Retina (tissue), 1 donor: Measurements from ENCODE around the gene NHLRC4.

Experiments used
- DNase-seq: peaks from one replicate; pipeline ENCODE4 v3.0.0-alpha.2; 2016

NHLRC4 gene

GRCh38 chr16:568401-569258 lies 1.8 kb downstream of the NHLRC4 start:
- no peak for DNase-seq

DNA sequence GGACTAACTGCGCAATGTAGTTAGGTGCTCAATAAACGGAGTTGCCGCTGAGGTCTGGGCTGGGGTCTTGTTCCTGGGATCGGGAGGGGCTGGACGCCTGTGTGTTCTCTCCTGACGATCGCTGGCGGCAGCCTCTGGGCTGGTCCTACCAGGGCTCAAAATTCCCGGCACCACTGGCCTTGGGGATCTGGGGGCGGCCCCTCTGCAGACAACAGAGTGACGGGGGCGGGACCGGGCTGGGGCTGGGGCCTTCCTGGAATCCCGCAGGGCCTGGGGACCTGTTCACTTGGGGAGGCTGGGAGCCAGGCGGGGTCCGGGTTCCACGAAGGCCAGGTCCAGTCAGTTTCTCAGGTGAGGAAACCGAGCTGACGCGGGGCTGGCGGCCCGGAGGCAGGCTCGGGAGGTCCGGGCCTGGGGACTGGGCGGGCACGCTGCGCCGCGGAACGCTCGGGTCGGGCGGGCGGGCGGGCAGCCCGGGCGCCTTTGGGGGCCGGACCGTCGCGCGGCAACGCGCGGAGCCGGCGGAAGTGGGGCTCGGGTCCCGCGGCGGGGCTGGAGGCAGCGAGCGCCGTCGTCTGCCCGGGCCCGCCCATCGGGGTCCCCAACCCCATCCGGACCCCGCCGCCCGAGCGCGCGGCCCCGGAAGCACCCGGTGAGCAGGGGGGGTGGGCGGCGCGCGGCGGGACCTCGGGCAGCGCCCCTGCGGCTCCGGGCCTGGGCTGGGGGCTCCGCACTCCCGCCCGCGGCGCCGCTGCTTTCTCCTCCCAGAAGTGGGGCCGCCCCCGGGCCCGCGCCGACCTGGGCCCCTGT lies 2.8 kb downstream of the NHLRC4 start, which contains the start of gene PIGQ:
TSS of gene PIGQ (plus strand) at position 524 of the 810 bp plus-strand sequence. CDS start 4,107 bp downstream, outside the sequence.
- peak; percentile 71 for DNase-seq

DNA sequence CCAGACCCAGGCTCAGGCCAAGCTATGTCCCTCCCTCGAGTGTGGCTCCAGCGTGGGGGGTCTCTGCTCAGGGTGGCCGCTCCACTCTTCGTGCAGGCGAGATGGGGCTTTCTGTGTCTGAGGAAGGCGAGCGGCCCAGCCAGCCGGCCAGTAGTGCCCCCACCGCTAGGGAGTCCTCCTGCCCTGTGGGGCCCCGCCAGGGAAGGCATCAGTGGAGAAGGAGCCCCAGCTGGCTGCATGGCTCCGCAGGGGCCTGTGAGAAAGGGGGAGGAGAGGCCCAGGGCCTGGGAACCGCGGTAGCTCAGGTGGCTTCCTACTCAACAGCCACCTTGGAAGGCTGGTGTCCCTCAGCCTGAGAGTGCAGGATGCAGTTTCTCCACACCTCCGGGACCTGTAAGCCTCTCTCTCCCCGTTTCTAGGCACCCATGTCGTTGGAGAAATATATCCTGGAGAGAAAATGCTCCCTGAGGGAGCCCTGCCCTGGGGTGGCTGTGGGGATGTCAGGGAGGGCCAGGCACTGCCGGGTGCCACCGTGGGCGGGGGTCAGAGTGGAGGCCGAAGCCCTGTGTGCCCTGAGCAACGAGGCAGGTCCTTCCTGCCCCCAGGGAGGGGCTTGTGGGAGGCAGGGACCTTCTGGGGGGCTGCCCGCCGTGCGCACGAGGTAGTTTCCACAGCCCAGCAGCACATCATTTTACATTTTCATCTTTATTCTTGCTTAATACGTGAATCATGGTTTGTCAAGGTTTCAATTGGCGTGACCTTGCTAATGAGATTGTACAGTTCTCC lies 6.3 kb downstream of the NHLRC4 start:
- no peak for DNase-seq

GRCh38 chr16:574021-574760 lies 7.4 kb downstream of the NHLRC4 start:
- DNase-seq, result no peak

- no peak for DNase-seq
Observed at GRCh38 chr16:575354-576196, 8.8 kb downstream of the NHLRC4 start.

- no peak for DNase-seq
Observed at GRCh38 chr16:576197-576822, 9.5 kb downstream of the NHLRC4 start.

GRCh38 chr16:576823-577201 lies 10.0 kb downstream of the NHLRC4 start:
- no peak for DNase-seq

- no peak for DNase-seq
Observed at GRCh38 chr16:577796-578195, 11.0 kb downstream of the NHLRC4 start.

DNA sequence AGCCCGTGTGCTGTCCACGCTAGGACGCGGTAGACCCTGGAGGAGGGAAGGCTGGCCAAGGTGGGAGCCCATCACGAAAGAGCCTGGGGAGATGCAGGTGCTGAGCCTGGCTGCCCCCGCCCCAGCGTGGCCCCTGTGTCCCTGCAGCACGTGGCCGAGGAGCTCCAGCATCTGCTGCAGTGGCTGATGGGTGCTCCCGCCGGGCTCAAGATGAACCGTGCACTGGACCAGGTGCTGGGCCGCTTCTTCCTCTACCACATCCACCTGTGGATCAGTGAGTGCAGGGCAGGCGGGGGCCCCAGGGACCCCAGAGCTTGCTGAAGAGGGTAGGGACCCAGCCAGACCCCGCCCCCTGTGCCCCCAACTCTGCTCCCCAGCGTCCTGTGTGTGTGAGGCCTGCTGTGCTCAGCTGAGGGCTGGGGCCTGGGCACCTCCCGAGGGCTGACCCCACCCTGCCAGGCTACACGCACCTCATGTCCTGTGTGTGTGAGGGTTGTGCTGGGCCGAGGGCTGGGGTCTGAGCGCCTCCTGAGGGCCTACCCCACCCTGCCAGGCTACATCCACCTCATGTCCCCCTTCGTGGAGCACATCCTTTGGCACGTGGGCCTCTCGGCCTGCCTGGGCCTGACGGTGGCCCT lies 11.5 kb downstream of the NHLRC4 start:
- no peak for DNase-seq

- peak; percentile 55 for DNase-seq
Observed at GRCh38 chr16:578870-579405, 12.1 kb downstream of the NHLRC4 start.

DNA sequence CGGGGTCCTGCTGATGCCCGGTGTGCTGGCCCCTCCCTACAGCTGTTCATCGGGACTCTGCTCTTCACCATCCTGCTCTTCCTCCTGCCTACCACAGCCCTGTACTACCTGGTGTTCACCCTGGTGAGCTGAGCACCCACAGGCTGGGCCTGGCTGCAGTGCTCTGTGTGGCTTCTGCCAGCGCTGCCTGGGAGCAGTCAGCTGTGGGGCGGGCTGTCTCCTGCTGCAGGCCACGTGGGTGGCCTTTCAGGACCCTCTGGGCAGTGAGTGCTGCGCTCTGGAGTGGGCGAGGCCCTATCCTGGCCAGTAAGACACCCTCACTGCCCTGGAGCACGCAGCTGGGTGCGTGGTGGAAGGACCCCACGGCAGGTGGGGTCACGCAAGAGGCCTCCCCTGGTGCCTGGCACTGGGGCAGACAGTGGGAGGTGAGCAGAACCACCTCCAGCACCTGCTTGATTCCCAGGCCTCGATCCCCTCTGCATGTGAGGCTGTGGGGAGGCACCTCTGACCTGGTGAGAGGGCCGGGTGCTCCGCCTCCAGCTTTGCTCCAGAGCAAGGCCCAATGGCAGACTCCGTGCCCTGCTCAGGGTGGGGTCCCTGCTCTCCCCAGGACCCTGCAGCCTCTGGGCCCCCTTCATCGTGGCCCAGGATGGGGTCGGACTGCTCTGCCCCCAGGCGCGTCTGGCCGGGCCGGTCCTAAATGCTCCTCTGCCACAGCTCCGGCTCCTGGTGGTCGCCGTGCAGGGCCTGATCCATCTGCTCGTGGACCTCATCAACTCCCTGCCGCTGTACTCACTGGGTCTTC lies 13.5 kb downstream of the NHLRC4 start:
- DNase-seq, result no peak

- DNase-seq, result no peak
Observed at GRCh38 chr16:580946-581498, 14.2 kb downstream of the NHLRC4 start.

- no peak for DNase-seq
Observed at GRCh38 chr16:582218-582613, 15.4 kb downstream of the NHLRC4 start.

GRCh38 chr16:582614-583331 lies 16.0 kb downstream of the NHLRC4 start:
- no peak for DNase-seq

DNA sequence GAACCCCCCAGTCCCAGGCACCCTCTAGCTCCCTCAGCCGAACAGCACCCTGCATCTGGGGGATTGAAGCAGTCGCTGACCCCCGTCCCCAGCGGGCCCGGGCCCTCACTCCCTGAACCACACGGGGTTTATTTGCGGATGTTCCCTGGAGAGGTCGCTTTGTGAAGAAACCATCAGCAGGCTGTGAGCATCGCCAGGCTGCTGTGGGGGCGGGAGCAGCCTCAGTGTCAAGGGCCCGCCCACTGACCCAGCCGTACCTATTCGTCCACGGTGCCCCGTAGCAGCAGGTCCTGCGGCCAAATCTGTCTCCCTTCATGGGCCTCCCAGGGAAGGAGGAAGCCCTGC lies 16.6 kb downstream of the NHLRC4 start:
- no peak for DNase-seq

DNA sequence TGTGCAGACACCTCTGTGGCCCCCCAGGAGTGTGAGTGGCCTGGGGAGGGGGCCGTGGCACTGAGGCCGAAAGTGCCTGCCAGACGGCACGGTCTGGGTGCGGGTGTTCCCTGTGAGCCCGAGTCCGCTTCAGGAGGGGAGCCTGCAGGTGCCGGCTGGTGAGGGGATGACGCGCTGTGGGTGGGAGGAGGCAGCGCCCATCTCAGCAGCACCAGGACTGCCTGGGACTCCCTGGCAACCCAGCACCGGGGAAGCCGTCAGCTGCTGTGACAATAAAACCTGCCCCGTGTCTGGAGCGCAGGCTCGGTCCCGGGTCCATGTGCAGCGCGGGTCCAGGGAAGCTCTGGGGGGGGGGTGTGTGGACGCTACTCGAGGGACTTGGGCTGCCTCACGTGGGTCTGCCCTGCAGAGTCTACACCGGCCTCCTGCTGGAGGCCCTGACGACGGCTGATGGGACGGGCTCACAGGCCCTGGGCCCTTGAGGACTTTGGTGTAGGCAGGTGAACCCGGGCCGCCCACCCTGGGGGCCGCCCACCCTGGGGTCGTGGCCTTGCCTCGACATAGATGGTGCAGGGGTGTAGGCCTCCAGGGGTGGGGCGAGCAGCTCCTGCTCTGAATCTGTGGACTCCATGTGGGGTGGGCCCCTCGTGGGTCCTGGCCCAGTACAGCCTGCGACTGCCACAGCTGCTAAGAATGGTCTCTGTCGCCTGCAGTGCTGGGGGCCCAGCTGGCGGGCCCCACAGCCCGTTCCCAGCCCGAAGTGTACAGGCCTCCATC lies 17.2 kb downstream of the NHLRC4 start:
- DNase-seq, result no peak

DNA sequence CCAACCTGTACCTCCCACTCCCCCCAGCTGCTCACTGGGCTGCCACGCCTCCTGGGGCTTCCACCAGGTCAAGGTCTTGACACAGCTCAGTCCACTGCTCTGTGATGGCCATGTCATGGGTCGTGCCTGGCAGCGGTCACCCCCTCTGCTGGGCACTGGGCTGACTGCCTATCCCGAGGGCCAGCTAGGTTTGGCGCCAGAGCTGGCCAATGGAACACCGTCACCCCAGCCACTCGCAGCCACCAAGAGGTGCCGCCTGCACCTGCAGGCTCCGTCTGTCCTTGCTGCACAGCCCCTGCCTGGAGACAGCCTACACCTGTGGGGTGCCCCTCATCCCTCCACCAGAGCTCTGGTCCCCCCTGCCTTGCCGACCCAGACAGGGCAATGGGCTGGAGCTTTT lies 18.5 kb downstream of the NHLRC4 start:
- no peak for DNase-seq
